ENCODE data around the gene DSN1. TPM values are rescaled to one million over a fixed set of nuclear protein-coding genes. Genes with fewer than 3 reads are reported as not detected.

DSN1 gene
- total and polyA plus RNA-seq, 9 of the 15 experiments (the other 6 are each of a cell fraction or from before 2014, with no cell fraction given) = 23.3 to 45.3 (median 31.1) TPM

DNA sequence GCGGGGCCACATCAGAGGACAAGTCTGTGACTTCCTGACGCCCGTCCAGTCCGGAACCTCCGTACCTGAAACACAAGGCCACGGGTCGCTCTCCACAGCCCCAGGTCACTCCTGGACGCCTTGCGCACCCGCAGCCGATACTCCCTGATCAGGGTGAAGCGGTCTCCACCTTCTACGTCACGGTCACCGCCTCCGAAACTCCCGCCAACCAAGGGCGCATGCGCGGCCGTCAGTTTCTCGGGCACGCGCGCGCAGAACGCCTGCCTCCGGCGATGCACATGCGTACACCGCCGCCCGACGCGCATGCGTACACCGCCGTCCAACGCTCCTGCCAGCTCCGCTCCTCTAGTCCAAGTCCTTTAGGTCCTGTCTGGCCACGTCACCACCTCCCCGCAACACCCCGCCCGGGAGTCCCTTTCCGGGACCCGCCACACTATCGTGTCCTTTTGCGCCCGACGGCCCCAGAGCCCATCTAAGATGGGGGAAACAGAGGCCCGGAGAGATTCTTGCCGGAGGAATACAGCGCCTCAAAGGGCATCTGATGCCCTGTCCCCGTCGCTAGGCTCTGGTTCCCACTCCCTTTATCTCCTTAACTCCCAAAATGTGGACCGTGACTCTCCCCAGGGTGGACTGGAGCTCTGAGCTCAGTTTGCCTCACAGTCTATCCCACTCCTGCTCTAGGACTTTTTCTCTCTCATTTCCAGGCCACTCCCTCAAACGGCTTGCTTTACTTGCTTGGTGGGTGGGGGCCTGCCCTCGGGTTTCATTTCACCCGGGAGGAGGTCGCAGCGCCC, at the start of gene DSN1 (continued):
- TF ChIP-seq ZNF146 (CRISPR knock-in tag; IDR thresholded peaks at IDR 0.05; ENCODE audit: unreplicated experiment) = no peak
- TF ChIP-seq, protein P1, sequence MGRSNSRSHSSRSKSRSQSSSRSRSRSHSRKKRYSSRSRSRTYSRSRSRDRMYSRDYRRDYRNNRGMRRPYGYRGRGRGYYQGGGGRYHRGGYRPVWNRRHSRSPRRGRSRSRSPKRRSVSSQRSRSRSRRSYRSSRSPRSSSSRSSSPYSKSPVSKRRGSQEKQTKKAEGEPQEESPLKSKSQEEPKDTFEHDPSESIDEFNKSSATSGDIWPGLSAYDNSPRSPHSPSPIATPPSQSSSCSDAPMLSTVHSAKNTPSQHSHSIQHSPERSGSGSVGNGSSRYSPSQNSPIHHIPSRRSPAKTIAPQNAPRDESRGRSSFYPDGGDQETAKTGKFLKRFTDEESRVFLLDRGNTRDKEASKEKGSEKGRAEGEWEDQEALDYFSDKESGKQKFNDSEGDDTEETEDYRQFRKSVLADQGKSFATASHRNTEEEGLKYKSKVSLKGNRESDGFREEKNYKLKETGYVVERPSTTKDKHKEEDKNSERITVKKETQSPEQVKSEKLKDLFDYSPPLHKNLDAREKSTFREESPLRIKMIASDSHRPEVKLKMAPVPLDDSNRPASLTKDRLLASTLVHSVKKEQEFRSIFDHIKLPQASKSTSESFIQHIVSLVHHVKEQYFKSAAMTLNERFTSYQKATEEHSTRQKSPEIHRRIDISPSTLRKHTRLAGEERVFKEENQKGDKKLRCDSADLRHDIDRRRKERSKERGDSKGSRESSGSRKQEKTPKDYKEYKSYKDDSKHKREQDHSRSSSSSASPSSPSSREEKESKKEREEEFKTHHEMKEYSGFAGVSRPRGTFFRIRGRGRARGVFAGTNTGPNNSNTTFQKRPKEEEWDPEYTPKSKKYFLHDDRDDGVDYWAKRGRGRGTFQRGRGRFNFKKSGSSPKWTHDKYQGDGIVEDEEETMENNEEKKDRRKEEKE (IDR thresholded peaks at IDR 0.05; ENCODE audit: borderline replicate concordance in 1 of 2, control insufficient read depth in 1 of 2, low read depth in 2 of 2, low read length in 1 of 2) = no peak
- peak; percentile 35; the same call in 1 of the 2 replicates for TF ChIP-seq DEAF1 (CRISPR knock-in tag; IDR thresholded peaks at IDR 0.05)
- TF ChIP-seq RNF2 (IDR thresholded peaks at IDR 0.05) = no peak
- no peak for TF ChIP-seq ZNF583 (CRISPR knock-in tag; IDR thresholded peaks at IDR 0.05)
- peak in 1 of 2 experiments; percentile 77; a peak in 1 of 4 replicates for TF ChIP-seq UBTF (IDR thresholded peaks at IDR 0.05; ENCODE audit: borderline replicate concordance in 1 of 2, low read depth in 2 of 2, low read length in 2 of 2)
- TF ChIP-seq ATF4 (CRISPR knock-in tag; IDR thresholded peaks at IDR 0.05) = 0 out of 2 replicates have a peak, but pooled peaks have one; percentile 8
- no peak for TF ChIP-seq TCF7 (IDR thresholded peaks at IDR 0.05; ENCODE audit: borderline replicate concordance)
- no peak for TF ChIP-seq ILK (tag; IDR thresholded peaks at IDR 0.05; ENCODE audit: borderline replicate concordance, low read depth)
- TF ChIP-seq RBM34 (IDR thresholded peaks at IDR 0.05; ENCODE audit: borderline replicate concordance, insufficient read depth, low read length) = no peak
- TF ChIP-seq, protein P2, sequence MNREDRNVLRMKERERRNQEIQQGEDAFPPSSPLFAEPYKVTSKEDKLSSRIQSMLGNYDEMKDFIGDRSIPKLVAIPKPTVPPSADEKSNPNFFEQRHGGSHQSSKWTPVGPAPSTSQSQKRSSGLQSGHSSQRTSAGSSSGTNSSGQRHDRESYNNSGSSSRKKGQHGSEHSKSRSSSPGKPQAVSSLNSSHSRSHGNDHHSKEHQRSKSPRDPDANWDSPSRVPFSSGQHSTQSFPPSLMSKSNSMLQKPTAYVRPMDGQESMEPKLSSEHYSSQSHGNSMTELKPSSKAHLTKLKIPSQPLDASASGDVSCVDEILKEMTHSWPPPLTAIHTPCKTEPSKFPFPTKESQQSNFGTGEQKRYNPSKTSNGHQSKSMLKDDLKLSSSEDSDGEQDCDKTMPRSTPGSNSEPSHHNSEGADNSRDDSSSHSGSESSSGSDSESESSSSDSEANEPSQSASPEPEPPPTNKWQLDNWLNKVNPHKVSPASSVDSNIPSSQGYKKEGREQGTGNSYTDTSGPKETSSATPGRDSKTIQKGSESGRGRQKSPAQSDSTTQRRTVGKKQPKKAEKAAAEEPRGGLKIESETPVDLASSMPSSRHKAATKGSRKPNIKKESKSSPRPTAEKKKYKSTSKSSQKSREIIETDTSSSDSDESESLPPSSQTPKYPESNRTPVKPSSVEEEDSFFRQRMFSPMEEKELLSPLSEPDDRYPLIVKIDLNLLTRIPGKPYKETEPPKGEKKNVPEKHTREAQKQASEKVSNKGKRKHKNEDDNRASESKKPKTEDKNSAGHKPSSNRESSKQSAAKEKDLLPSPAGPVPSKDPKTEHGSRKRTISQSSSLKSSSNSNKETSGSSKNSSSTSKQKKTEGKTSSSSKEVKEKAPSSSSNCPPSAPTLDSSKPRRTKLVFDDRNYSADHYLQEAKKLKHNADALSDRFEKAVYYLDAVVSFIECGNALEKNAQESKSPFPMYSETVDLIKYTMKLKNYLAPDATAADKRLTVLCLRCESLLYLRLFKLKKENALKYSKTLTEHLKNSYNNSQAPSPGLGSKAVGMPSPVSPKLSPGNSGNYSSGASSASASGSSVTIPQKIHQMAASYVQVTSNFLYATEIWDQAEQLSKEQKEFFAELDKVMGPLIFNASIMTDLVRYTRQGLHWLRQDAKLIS (CRISPR knock-in tag; IDR thresholded peaks at IDR 0.05) = peak; percentile 73; the same call in 1 of the 2 replicates
- TF ChIP-seq NRF1 (conservative IDR thresholded peaks at IDR 0.05 in 1 of 2, IDR thresholded peaks at IDR 0.05 in 1 of 2) = peak; percentile 100
- TF ChIP-seq FUS (optimal IDR thresholded peaks at IDR 0.05; ENCODE audit: low read depth, low read length) = no peak

Measured in K562 (cell line).